ENCODE data around the gene VPS36. TPM values are rescaled to one million over a fixed set of nuclear protein-coding genes. Genes with fewer than 3 reads are reported as not detected.

The VPS36 gene
- total and polyA plus RNA-seq, 9 of the 15 experiments (the other 6 are each of a cell fraction or from before 2014, with no cell fraction given): 8.4 to 30.6 (median 23.7) TPM

DNA sequence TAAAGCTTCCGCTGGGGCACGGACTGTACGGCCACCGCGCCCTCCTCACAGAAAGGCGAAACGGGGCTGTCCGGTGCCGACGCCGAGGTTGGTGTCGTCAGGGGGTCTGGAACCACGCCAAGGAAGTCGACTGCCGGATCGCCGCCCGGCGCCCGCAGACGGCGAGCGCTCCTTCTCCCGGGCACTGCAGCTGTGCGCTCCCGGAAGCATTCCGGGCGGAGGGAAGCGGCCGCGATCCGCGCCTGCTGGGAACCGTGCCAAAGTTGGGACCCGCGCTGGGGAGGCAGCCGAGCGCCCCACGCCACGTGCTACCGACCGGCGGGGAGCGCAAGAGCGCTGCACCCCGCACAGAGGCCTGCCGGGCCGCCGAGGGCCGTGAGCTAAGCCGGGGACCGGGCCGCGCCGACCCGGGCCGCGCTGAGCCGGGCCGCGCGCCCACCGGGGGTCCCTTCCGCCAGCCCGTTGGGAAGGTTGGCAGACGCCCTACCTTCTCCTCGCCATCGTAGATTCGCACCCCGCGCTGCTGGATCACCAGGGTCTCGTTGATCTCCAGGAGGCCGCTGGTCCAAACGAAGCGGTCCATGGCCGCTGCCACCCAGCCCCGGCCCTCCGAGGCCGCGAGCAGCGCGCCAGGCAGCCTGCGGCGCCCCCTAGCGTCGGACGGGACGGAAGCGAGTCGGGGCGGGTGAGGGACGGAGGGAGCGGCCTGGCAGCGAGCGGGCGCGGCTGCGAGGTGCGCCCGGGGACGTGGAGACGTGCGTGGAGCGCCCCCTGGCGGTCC lies at the start of gene VPS36 (continued):
- TF ChIP-seq, protein P1, sequence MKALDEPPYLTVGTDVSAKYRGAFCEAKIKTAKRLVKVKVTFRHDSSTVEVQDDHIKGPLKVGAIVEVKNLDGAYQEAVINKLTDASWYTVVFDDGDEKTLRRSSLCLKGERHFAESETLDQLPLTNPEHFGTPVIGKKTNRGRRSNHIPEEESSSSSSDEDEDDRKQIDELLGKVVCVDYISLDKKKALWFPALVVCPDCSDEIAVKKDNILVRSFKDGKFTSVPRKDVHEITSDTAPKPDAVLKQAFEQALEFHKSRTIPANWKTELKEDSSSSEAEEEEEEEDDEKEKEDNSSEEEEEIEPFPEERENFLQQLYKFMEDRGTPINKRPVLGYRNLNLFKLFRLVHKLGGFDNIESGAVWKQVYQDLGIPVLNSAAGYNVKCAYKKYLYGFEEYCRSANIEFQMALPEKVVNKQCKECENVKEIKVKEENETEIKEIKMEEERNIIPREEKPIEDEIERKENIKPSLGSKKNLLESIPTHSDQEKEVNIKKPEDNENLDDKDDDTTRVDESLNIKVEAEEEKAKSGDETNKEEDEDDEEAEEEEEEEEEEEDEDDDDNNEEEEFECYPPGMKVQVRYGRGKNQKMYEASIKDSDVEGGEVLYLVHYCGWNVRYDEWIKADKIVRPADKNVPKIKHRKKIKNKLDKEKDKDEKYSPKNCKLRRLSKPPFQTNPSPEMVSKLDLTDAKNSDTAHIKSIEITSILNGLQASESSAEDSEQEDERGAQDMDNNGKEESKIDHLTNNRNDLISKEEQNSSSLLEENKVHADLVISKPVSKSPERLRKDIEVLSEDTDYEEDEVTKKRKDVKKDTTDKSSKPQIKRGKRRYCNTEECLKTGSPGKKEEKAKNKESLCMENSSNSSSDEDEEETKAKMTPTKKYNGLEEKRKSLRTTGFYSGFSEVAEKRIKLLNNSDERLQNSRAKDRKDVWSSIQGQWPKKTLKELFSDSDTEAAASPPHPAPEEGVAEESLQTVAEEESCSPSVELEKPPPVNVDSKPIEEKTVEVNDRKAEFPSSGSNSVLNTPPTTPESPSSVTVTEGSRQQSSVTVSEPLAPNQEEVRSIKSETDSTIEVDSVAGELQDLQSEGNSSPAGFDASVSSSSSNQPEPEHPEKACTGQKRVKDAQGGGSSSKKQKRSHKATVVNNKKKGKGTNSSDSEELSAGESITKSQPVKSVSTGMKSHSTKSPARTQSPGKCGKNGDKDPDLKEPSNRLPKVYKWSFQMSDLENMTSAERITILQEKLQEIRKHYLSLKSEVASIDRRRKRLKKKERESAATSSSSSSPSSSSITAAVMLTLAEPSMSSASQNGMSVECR (CRISPR knock-in tag; IDR thresholded peaks at IDR 0.05): no peak
- peak; percentile 42 to 48; a peak in 1 of 4 replicates for TF ChIP-seq NONO (IDR thresholded peaks at IDR 0.05; ENCODE audit: low read depth in 2 of 2, low read length in 1 of 2)
- TF ChIP-seq, protein P2, sequence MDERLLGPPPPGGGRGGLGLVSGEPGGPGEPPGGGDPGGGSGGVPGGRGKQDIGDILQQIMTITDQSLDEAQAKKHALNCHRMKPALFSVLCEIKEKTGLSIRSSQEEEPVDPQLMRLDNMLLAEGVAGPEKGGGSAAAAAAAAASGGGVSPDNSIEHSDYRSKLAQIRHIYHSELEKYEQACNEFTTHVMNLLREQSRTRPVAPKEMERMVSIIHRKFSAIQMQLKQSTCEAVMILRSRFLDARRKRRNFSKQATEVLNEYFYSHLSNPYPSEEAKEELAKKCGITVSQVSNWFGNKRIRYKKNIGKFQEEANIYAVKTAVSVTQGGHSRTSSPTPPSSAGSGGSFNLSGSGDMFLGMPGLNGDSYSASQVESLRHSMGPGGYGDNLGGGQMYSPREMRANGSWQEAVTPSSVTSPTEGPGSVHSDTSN (CRISPR knock-in tag; IDR thresholded peaks at IDR 0.05; ENCODE audit: low read depth): no peak
- TF ChIP-seq, protein P2 (tag; conservative IDR thresholded peaks at IDR 0.05; ENCODE audit: low read depth): no peak
- no peak for TF ChIP-seq CHD1 (IDR thresholded peaks at IDR 0.05; ENCODE audit: low read length)
- TF ChIP-seq, protein P3, sequence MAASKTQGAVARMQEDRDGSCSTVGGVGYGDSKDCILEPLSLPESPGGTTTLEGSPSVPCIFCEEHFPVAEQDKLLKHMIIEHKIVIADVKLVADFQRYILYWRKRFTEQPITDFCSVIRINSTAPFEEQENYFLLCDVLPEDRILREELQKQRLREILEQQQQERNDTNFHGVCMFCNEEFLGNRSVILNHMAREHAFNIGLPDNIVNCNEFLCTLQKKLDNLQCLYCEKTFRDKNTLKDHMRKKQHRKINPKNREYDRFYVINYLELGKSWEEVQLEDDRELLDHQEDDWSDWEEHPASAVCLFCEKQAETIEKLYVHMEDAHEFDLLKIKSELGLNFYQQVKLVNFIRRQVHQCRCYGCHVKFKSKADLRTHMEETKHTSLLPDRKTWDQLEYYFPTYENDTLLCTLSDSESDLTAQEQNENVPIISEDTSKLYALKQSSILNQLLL (CRISPR knock-in tag; IDR thresholded peaks at IDR 0.05; ENCODE audit: borderline replicate concordance): no peak
- no peak for TF ChIP-seq ZNF143 (CRISPR knock-in tag; IDR thresholded peaks at IDR 0.05)
- no peak for TF ChIP-seq ZZZ3 (IDR thresholded peaks at IDR 0.05)
- TF ChIP-seq, protein P4, sequence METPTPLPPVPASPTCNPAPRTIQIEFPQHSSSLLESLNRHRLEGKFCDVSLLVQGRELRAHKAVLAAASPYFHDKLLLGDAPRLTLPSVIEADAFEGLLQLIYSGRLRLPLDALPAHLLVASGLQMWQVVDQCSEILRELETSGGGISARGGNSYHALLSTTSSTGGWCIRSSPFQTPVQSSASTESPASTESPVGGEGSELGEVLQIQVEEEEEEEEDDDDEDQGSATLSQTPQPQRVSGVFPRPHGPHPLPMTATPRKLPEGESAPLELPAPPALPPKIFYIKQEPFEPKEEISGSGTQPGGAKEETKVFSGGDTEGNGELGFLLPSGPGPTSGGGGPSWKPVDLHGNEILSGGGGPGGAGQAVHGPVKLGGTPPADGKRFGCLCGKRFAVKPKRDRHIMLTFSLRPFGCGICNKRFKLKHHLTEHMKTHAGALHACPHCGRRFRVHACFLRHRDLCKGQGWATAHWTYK (CRISPR knock-in tag; IDR thresholded peaks at IDR 0.05): peak; percentile 71; the same call in 1 of the 2 replicates
- no peak for TF ChIP-seq SRSF3 (IDR thresholded peaks at IDR 0.05; ENCODE audit: insufficient read depth, low read length)
- no peak for TF ChIP-seq RBM14 (IDR thresholded peaks at IDR 0.05; ENCODE audit: borderline replicate concordance, insufficient read depth, low read depth, low read length)
